Thymus (tissue), 2 donors: ENCODE results near the gene UBTD2. TPM values are rescaled to one million over a fixed set of nuclear protein-coding genes. Genes with fewer than 3 reads are reported as not detected.

ENCODE experiments used
- polyA plus RNA-seq: library from polyadenylated mRNA; stranded (reverse); fragments of 200-250 nt; gene quantifications from one replicate; pipeline ENCODE4 v1.2.3, GENCODE V29; 2013
- total RNA-seq: library from RNA; stranded (reverse); fragments of 120-200 nt; gene quantifications from one replicate; pipeline ENCODE4 v1.2.4, GENCODE V29; 2013
- donor health status: healthy.

The UBTD2 gene
- total and polyA plus RNA-seq, 2 donors: 13.2 to 17.8 TPM

Other genes starting within 250 kb of the UBTD2 start
- gene STK10, start 95.5 kb downstream of the UBTD2 start, total RNA-seq: 22.0 TPM
- 44.9 TPM for gene STK10, start 95.5 kb downstream of the UBTD2 start, polyA plus RNA-seq
- not detected for gene EFCAB9, start 89.6 kb downstream of the UBTD2 start, total RNA-seq
- gene EFCAB9, start 89.6 kb downstream of the UBTD2 start, polyA plus RNA-seq: not detected
- 3.2 TPM for gene SH3PXD2B, start 170.8 kb upstream of the UBTD2 start, total RNA-seq
- gene SH3PXD2B, start 170.8 kb upstream of the UBTD2 start, polyA plus RNA-seq: 7.3 TPM